ENCODE measurements around the gene F7.
A peak's percentile ranks its signal among the peaks of the same experiment; 100 is the strongest.
"Not testable (repeated sequence)": the region's sequence is repeated elsewhere in the genome, so short reads cannot be mapped to it uniquely, and the experiment has no call there.

F7 gene

DNA sequence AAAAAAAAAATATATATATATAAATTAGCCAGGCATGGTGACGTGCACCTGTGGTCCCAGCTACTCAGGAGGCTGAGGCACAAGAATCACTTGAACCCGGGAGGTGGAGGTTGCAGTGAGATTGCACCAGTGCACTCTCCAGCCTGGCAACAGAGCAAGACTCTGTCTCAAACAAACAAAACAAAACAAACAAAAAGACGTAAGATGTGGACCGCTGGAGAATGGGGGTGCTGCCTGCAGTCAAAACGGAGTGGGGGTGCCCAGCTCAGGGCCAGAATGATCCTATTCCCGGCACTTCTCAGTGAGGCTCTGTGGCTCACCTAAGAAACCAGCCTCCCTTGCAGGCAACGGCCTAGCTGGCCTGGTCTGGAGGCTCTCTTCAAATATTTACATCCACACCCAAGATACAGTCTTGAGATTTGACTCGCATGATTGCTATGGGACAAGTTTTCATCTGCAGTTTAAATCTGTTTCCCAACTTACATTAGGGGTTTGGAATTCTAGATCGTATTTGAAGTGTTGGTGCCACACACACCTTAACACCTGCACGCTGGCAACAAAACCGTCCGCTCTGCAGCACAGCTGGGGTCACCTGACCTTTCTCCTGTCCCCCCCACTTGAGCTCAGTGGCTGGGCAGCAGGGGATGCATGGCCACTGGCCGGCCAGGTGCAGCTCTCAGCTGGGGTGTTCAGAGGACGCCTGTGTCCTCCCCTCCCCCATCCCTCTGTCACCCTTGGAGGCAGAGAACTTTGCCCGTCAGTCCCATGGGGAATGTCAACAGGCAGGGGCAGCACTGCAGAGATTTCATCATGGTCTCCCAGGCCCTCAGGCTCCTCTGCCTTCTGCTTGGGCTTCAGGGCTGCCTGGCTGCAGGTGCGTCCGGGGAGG is at the start of gene F7:
Gene F7, plus strand, starts transcription at position 760 of the 889 bp plus-strand sequence. Its CDS starts 51 bp downstream, at position 811.
- DNase-seq (ENCODE audit: low read depth): no peak

DNA sequence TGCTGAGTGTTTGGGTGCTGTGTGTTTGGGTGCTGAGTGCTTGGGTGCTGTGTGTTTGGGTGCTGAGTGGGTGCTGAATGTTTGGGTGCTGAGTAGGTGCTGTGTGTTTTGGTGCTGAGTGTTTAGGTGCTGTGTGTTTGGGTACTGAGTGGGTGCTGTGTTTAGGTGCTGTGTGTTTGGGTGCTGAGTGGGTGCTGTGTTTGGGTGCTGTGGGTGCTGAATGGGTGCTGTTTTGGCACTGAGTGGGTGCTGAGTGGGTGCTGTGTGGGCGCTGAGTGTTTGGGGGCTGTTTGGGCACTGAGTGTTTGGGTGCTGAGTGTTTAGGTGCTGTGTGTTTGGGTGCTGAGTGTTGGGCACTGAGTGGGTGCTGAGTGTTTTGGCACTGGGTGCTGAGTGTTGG is 48.5 kb upstream of the F7 start:
- no peak for DNase-seq (ENCODE audit: low read depth)

DNA sequence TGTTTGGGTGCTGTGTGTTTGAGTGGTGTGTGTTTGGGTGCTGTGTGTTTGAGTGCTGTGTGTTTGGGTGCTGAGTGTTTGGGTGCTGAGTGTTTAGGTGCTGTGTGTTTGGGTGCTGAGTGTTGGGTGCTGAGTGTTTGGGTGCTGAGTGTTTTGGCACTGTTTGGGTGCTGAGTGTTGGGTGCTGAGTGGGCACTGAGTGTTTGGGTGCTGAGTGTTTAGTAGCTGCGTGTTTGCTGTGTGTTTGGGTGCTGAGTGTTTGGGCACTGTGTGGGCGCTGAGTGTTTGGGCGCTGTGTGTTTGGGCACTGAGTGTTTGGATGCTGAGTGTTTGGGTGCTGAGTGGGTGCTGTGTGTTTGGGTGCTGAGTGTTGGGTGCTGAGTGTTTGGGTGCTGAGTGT is 48.0 kb upstream of the F7 start:
- DNase-seq (ENCODE audit: low read depth): not testable (repeated sequence)

DNA sequence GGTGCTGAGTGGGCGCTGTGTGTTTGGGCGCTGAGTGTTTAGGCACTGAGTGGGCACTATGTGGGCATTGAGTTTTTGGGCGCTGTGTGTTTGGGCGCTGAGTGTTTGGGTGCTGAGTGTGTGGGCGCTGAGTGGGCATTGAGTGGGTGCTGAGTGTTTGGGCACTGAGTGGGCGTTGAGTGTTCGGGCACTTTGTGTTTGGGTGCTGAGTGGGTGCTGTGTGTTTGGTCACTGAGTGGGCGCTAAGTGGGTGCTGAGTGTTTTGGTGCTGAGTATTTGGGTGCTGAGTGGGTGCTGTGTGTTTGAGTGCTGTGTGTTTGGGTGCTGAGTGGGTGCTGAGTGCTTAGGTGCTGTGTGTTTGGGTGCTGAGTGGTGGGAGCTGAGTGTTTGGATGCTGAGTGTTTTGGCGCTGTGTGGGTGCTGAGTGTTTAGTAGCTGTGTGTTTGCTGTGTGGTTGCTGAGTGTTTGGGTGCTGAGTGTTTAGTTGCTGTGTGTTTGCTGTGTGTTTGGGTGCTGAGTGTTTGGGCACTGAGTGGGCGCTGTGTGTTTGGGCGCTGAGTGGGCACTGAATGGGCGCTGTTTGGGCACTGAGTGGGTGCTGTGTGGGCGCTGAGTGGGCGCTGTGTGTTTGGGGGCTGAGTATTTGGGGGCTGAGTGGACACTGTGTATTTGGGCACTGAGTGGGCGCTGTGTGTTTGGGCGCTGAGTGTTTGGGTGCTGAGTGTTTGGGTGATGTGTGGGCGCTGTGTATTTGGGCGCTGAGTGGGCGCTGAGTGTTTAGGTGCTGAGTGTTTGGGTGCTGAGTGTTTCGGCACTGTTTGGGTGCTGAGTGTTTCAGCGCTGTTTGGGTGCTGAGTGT is 47.2 kb upstream of the F7 start:
- DNase-seq (ENCODE audit: low read depth): no peak

DNA sequence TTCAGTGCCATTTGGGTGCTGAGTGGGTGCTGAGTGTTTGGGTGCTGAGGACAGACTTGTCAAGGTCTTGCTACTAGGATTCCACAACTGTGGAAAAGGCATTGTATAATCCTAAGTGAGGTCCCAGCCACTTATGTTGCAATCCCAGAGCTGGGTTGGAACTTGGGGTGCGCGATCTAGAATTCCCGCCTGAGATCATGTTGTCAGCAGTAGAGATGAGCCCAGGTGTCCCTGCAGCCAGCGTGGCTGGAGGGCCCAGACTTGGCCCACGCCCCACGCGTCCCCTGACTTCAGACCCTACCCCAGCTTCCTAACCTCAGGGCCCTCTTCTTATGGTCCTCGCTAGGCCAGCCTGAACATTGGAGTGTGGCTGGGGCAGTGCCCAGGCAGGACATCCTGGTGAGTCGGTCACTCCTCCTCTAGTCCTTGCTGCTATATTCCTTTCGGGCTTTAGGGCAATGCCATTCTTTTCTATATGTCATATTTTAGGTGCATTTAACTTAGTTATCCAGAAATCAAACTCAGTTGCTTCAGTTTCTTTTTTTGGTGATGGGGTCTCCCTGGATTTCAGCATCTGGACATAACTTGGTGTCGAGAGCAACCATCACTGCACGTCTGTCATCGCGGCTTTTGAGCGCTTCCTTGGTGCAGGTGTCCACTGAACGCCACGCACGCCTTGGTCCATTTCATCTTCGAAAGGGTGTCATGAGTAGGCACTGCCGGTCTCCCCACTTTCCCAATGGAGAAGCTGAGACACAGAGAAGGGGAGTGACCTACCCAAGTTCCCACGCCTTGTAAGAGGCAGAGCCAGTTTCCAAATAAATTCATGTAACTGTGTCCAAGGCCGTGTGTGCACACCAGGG is 46.4 kb upstream of the F7 start:
- DNase-seq (ENCODE audit: low read depth): no peak

DNA sequence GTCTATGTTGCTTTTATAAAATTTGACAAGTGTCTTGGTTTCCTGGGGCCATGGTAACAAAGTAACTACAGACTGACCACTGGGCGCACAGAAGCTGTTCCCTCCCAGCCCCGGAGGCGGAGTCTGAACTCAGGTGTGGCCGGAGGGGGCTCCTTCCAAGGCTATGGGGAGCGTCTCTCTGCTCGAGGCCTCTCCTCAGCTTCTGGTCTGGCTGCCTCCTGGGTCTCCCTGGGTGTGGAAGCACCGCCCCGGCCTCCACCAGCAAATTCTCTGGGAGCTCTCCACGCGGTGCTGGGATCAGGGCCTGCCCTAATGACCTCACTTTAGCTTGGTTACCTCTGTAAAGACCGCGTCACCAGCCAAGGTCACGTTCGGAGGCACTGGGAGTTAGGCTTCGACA is 45.7 kb upstream of the F7 start:
- no peak for DNase-seq (ENCODE audit: low read depth)

DNA sequence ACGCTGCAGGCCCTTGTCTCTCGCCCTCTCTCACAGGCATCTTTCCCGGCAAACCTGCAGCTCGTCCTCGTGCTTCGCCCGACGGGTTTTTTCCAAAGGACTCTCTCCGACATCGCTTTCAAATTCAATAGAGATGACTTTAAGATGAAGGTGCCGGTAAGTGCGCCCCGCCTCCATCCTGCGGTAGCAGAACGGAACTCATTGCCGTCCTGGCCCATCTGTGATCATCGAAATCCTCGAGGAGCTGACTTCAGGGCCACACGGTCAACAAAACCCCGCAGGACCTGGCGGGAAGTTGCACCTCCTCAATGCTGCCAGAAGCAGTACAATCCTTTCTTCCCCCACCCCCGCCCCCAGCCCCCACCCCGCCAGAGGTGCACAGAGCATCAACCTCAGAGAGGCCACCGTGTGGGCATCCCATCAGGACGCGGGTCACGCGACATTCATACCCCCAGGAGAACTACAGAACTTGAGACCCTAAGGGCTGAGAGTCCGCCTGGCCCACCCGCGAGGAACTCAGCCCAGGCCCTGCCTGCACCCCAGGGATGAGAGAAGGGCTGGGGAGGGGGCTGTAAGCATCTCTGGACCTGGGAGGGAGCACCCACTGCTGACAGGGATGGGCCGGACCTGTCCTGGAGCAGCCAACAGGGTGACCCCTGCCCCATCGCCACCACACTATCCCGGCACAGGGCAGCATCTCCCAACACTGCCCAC is 44.9 kb upstream of the F7 start:
- no peak for DNase-seq (ENCODE audit: low read depth)

DNA sequence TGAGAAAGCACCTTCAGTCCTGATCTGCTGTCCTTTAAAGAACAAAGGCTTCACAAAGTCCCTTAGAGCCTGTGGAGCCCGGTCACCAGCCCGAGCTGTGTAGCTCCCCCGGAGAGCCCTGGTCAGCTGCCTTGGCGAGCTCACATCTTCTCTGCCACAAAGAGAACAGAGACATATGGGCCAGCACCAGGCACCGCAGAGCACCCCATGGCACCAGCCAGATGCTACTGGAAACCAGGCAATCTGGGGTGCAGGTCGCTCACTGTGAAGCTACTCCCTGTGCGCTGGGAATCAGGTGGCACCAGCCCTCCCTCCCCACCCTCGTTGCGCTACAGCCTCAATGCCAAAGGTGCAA is 44.3 kb upstream of the F7 start:
- no peak for DNase-seq (ENCODE audit: low read depth)

DNA sequence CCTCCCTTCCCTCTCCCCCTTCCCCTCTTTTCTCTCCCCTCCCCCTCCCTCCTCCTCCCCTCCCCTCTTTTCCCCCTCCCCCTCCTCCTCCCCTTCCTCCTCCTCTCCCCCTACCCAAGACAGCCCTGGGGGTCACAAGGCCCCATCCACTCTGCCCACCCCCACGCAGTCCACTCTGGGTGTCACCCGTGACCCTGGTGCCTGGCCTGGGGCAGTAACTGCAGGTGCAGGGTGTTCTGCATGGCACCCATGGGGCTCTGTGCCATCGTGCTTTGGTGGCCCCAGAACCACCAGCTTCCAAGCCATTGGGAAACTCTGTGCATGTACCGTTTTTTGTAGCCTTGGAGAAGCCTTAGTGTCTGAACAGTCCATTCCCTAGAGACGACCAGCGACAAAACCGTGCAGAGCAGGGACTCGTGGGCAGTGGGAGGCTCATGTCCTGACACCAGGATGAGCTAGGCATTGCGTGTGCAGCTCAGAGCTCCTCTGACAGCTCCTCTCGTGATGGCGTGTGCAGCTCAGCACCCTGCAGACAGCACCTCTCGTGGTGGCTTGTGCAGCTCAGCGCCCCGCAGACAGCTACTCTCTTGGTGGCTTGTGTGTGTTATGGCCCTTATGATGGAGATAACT is 43.7 kb upstream of the F7 start:
- no peak for DNase-seq (ENCODE audit: low read depth)

DNA sequence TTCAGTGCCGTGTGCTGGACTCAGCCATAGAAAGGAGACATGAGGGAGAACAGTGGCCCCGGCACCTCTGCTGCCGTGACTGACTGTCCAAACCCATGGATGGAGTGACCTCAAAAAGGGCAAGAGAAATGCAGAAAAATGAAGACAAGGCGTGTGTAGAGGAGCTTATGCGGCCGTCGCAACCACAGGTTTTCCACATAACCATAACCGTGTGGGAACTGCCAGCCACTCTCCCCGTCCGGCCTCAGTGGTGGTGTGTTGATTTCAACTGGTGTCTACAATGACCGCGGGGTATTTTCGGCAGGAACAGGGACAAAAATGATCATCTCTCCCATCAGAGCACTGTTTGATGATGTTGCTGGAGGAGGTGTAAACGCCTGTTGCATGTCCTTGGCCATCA is 42.9 kb upstream of the F7 start:
- DNase-seq (ENCODE audit: low read depth): no peak

DNA sequence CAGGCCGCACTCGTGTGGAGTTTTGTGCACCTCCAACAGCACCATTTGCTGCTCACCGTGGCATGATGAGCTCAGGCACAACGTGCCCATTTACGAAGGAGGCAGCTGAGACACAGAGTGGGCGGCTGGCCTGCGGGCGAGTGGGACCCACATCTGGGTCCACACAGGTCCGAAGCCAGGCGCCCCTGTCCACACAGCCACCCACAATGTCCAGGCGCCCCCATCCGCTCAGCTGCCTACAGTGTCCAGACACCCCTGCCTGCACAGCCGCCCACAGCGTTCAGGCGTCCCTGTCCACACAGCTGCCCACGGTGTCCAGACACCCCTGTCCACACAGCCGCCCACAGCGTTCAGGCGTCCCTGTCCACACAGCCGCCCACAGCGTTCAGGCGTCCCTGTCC is 42.5 kb upstream of the F7 start:
- no peak for DNase-seq (ENCODE audit: low read depth)

DNA sequence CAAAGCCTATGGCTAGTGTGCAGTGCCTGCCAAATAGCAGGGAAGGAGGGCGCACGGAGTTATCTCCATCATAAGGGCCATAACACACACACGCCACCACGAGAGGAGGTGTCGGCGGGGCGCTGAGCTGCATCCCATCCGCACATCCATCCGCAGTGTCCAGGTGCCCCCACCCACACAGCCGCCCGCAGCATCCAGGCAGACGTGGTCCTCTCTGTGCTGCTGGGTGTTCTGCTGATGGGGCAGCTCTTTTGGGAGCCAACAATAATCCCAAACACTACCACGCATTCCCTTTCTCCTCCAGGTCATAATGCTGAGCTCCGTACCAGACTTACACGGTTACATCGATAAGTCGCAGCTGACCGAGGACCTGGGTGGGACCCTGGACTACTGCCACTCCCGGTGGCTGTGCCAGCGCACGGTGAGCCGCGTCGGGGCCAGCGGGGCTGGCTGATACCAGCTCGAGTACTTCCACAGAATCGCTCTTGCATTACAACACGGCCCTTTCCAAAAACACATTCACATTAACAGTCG is 41.5 kb upstream of the F7 start:
- DNase-seq (ENCODE audit: low read depth): no peak

DNA sequence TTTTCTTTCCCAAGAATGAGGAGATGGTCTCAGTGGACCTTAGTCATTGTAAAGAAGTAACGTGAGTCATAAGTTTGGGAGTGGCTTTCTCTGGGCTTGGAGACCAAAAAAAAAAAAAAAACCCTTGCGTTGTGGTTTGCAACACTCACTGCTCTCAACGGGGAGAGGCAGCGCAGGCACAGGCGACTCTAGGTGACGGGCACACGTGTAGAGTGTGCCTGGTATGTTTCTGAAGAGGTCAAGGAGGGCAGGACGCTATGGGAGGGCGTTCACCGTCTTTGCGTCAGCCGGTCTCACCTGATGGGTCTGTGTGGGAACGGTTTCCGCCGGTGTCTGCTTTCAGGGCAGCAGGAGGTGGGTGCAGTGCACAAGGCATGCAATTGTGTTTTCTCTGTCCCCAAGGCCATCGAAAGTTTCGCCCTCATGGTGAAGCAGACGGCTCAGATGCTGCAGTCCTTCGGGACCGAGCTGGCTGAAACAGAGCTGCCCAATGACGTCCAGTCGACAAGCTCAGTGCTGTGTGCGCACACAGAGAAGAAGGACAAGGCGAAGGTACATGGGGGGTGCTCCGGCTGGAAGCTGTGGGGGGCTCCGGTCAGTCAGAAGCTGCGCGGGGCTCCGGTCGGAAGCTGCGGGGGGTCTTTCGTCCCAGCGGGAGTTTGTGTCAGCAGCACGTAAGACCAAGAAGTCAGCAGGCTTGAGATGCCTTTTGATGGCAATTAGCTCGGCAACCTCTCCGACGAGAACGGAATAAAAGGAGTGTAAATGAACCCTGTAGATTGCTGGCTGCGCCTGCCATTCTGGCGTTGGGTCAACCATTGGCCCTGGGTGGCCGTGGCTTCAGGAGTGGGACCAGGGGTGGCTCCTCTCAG is 40.8 kb upstream of the F7 start:
- DNase-seq (ENCODE audit: low read depth): peak; percentile 56

DNA sequence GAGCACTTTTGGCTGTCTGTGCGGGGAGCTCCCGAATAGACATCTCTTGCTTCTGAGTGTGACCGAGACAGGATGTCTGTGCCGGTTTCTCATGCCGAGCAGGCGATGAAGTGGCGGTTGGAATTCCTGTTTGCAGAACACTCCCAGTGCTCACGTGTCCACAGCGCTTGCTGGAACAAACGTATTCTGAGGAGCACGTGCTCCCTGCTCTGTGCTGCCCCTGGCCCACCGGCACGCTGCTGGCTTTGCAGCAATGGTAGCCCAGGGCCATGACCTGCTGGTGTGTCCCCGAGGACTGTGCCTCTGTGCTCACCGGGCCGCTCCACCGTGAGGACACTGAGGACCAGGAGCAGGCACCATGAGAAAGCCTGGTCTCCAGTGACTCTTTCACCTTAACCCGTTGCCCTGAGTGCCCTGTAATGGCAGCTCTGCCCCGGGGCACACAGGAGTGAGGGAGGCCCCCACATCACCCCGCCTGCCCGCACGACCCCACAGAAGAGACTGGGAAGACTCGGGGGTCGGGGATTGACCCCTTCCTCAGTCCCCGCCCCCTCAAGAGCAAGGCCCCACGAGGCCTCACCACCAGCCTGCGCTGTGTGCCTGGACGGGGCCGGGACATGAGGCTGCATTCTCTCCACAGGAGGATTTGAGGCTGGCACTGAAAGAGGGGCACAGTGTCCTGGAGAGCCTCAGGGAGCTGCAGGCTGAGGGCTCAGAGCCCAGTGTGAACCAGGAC is 40.0 kb upstream of the F7 start:
- no peak for DNase-seq (ENCODE audit: low read depth)

DNA sequence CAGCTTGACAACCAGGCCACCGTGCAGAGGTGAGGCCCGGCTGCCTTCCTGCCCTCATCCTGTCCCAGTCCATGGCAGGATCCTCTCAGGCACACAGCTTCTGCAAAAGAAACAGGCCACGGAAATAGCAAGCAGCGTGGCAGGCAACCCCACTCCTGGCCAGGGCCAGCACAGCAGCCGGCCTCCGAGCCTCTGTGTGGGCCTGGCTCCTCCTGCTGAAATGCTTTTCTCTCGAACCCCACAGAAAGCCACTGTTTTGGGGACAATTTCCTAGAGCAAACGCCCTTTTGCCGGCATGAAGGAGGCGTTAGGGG is 39.5 kb upstream of the F7 start:
- DNase-seq (ENCODE audit: low read depth): no peak

DNA sequence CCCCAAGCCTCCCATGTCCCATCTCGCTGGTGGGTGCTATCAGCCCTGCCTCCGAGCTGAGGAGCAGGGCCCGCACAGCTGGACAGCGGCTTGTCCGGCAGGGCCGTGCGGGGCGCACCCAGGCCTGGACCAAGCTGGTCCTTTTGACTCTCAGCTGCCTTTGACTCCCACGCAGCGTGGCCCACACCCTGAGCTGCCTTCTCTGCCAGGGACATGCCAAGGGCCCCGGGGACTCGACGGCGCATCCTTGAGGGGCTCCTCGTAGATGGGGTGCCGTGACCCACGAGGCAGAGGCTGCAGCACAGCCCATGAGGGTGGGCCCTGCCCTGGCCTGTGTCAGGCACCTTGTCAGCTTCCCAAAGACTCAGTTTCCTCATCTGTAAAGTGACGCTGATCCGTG is 38.8 kb upstream of the F7 start:
- DNase-seq (ENCODE audit: low read depth): no peak

DNA sequence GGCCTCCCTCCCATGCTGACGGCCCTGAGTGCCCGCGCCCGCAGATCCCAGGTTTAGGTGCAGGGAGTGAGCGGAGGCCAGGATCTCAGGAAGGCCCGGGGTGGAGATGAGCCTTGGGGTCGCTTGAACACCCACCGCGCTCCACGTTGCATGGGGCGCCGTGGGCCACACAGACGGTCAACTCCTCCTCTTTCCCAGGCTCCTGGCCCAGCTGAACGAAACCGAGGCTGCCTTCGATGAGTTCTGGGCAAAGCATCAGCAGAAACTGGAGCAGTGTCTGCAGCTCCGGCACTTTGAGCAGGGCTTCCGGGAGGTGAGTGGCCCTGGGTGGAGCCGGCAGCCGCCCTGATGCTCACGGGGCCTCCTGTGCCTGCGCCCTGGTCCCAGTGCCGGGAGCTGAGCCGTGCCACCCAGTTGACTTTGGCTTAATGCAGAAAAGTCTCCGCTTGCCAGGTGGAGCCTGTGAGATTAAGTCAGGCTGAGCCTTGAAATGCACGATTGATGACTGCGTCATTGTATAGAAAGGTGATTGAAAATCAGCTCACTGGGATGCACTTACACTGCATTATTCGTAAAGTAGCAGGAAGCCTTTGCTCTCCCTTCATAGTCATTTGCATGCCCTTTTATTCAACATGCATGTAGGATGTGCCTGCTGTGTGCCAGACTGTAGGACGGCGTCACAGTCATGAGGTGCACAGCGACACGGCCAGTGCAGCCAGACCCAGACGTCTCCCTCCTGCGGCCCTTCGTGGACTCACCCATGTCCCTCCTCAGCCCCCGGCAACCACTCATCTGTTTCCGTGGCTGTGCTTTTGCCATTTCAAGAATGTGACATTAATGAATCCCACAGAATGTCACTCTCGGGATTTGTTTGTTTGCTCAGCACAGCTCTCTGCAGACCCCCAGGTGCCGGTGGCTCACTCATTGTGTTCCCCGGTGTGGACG is 35.5 kb upstream of the F7 start:
- DNase-seq (ENCODE audit: low read depth): no peak

DNA sequence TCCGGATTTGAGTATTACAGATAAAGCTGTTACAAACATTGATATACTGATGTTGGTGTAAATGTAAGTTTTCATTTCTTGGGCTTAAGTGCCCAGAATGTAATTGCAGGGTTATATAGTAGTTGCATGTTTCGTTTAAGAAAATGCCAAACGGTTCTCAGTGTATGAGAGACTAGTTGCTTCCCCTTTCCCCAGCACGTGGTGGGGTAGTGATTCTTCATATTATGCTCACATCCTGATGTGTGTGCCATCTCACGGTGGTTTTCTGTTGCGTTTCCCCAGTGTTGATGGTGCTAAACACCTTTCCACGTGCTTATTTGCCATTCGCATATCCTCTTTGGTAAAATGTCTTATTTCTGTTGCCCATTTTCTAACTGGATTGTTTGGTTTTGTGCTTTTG is 34.7 kb upstream of the F7 start:
- DNase-seq (ENCODE audit: low read depth): no peak
